A549 (cell line): ENCODE results near the gene PLD6. TPM values are rescaled to one million over a fixed set of nuclear protein-coding genes. Genes with fewer than 3 reads are reported as not detected.

ENCODE experiments used
- ATAC-seq, 2 experiments: fragments of 200-7000 bp in 1 of 2; fragments of >200 bp in 1 of 2; cut with Nextera tagmentation in 1 of 2; cut with Tn5 transposase in 1 of 2; 3 replicates each; pipeline versions ENCODE4 v1.8.0 to v1.9.1; 2018 to 2020; ENCODE audit warnings: mild to moderate bottlenecking in 1 of 2, moderate library complexity in 1 of 2
- CTCF ChIA-PET: fragments of 300-600 bp; sonication (Branson Sonifier 250); formaldehyde crosslinking; extraction: SDS; loops from one replicate; lab custom pipeline; 2021; ENCODE audit warnings: antibody characterized with exemption, inconsistent platforms; lab: Yijun Ruan, JAX
- POLR2A ChIA-PET: fragments of 350-600 bp; formaldehyde crosslinking; extraction: SDS; loops from one replicate; lab custom pipeline; 2021; ENCODE audit warnings: antibody characterized with exemption, inconsistent platforms; lab: Yijun Ruan, JAX
- DNase-seq, 2 experiments: peaks; one replicate each; pipeline versions ENCODE4 v3.0.0 to v3.0.0-alpha.2; 2011 to 2016; ENCODE audit warnings: low read depth in 1 of 2, low spot score in 1 of 2
- FAIRE-seq: peaks from 2 replicates; lab custom pipeline; 2011; peaks lifted over from hg19 to GRCh38; lab: Jason Lieb, UNC
- H3K27ac ChIP-seq, 2 experiments: fragments of >200 bp; sonication (Bioruptor Twin); formaldehyde crosslinking; 3 replicates each; pipeline ENCODE4 v1.5.1; 2016 to 2017
- H3K4me1 ChIP-seq: fragments of >200 bp; sonication (Bioruptor Twin); formaldehyde crosslinking; 3 replicates; pipeline ENCODE4 v1.6.1; 2016
- H3K4me2 ChIP-seq: fragments of >200 bp; sonication (Bioruptor Twin); formaldehyde crosslinking; 3 replicates; pipeline ENCODE4 v1.6.1; 2016
- H3K4me3 ChIP-seq: fragments of >200 bp; sonication (Bioruptor Twin); formaldehyde crosslinking; 3 replicates; pipeline ENCODE4 v1.5.1; 2016
- H3K9me3 ChIP-seq: fragments of >200 bp; sonication (Bioruptor Twin); formaldehyde crosslinking; 3 replicates; pipeline ENCODE4 v1.6.1; 2016
- CBX8 ChIP-seq: fragments of 200-600 bp; sonication (generic); IDR thresholded peaks from 2 replicates; pipeline ENCODE4 v1.6.1; 2016
- EHF ChIP-seq: fragments of 250-450 bp; sonication (Bioruptor Pico); IDR thresholded peaks from 2 replicates; pipeline ENCODE4 v1.5.0; 2020; ENCODE audit warnings: mild to moderate bottlenecking
- HDAC2 ChIP-seq: fragments of 200-600 bp; sonication (generic); IDR thresholded peaks from 2 replicates; pipeline ENCODE4 v1.6.1; 2016
- HOXB5 ChIP-seq: fragments of 250-450 bp; sonication (Bioruptor Pico); IDR thresholded peaks from 2 replicates; pipeline ENCODE4 v1.5.0; 2020; ENCODE audit warnings: mild to moderate bottlenecking, moderate library complexity
- JUN ChIP-seq, 2 experiments: fragments of >200 bp; sonication (Bioruptor Twin); formaldehyde crosslinking; IDR thresholded peaks; 2 replicates in 1 of 2; 3 replicates in 1 of 2; pipeline ENCODE4 v1.6.1; 2016 to 2017
- JUNB ChIP-seq: fragments of >200 bp; sonication (Bioruptor Twin); formaldehyde crosslinking; IDR thresholded peaks from 2 replicates; pipeline ENCODE4 v1.6.1; 2016
- KDM1A ChIP-seq: fragments of 200-600 bp; sonication (generic); IDR thresholded peaks from 2 replicates; pipeline ENCODE4 v1.6.1; 2016; ENCODE audit warnings: low read depth, mild to moderate bottlenecking
- KDM5A ChIP-seq: fragments of 200-600 bp; sonication (generic); IDR thresholded peaks from 2 replicates; pipeline ENCODE4 v1.6.1; 2016; ENCODE audit warnings: antibody characterized with exemption, mild to moderate bottlenecking
- NR3C1 ChIP-seq: fragments of >200 bp; sonication (Bioruptor Twin); formaldehyde crosslinking; IDR thresholded peaks from 3 replicates; pipeline ENCODE4 v1.6.1; 2017
- POLR2A ChIP-seq: IDR thresholded peaks from 2 replicates; pipeline ENCODE4 v1.6.1; 2012; ENCODE audit warnings: mild to moderate bottlenecking, low read length
- RAD21 ChIP-seq, 2 experiments: fragments of >200 bp in 1 of 2; sonication (Bioruptor Twin) in 1 of 2; formaldehyde crosslinking in 1 of 2; IDR thresholded peaks in 1 of 2; conservative IDR thresholded peaks in 1 of 2; 2 replicates in 1 of 2; 3 replicates in 1 of 2; pipeline ENCODE4 v1.6.1; 2012 to 2018; ENCODE audit warnings: inconsistent platforms in 1 of 2
- RARB ChIP-seq: fragments of 250-450 bp; sonication (Bioruptor Pico); IDR thresholded peaks from 2 replicates; pipeline ENCODE4 v1.8.0; 2021; ENCODE audit warnings: mild to moderate bottlenecking, moderate library complexity
- RFX5 ChIP-seq: fragments of 450-650 bp; IDR thresholded peaks from 2 replicates; pipeline ENCODE4 v1.7.1; 2014; ENCODE audit warnings: antibody characterized with exemption, mild to moderate bottlenecking, moderate library complexity
- SREBF2 ChIP-seq: fragments of 450-650 bp; IDR thresholded peaks from 2 replicates; pipeline ENCODE4 v1.6.1; 2014; ENCODE audit warnings: mild to moderate bottlenecking, moderate library complexity
- WGBS: methylation state at CpG from one replicate; pipeline ENCODE4 v1.1.6; 2017; ENCODE audit errors: missing lambda C conversion rate; 5-methylcytosine and 5-hydroxymethylcytosine counted together
- polyA plus RNA-seq, 4 experiments: library from polyadenylated mRNA; depleted of rRNA in 3 of 4; stranded (reverse); fragments of >200 nt; fragmentation: RNase III in 1 of 4; extraction: RNeasy Plus Mini Kit Qiagen cat#74134 plus additional on column Dnase treatment in 1 of 4; gene quantifications; 2 replicates in 3 of 4; 3 replicates in 1 of 4; pipeline ENCODE4 v1.2.3, GENCODE V29; 2011 to 2017
- TF ChIP-seq, protein P1 (sequence below): IDR thresholded peaks from 2 replicates; pipeline ENCODE4 v1.6.1; 2012

The PLD6 gene
- polyA plus RNA-seq, 2 of the 4 experiments (the other 2 are of a cell fraction) = 5.6 to 5.7 TPM

DNA sequence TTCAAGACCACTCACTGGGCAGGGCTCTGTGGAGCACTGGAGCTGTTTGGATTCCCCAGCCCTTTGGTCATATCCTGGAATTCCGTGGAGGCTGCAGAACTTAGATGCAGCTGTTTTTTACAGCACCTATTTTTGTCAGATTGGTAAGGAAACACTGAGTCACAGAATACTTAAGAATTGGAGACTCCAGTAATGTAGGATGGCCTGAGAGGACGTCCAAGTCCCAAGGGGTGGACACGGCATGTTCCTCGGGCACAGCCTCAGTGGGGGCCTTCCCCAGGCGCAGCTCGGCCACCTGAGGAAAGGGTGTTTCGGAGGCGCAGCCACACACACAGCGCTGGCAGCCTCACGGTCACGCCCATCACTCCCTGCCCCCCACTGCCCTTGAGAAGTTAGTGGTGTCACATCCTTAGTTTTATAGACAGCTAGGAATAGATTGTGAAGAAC is 14.8 kb downstream of the PLD6 start:
- ChIA-PET POLR2A (interaction anchor here (1.0 kb wide), 1 partner anchor 14 kb away, joined by 3 read pairs; the partner anchor contains the start of gene PLD6), CTCF (interaction anchor here (0.6 to 2.6 kb wide), 8 partner anchors 9 to 450 kb away, joined by 3 to 15 read pairs (median 4); no protein-coding TSS in a partner anchor)
- FAIRE-seq (no peak), DNase-seq (no peak), ATAC-seq (peak; percentile 6 to 26; a peak in 3 of 6 replicates)
- WGBS = 74% methylated on average over 11 of the region's 11 CpGs
- Histone ChIP-seq H3K4me3 (no peak overlapping the region), H3K9me3 (no peaks in the 10 kb centered on the region), H3K4me2 (0 out of 3 replicates have a peak overlapping the region, but pooled peaks have one; percentile 5), H3K27ac (0 out of 6 replicates have a peak overlapping the region, but pooled peaks of 1 of the 2 experiments have one; percentile 14), H3K4me1 (peaks cover 29% of the 10 kb centered on the region)
- no peak for TF ChIP-seq JUNB
- TF ChIP-seq POLR2A = 0 out of 2 replicates have a peak, but pooled peaks have one; percentile 5

DNA sequence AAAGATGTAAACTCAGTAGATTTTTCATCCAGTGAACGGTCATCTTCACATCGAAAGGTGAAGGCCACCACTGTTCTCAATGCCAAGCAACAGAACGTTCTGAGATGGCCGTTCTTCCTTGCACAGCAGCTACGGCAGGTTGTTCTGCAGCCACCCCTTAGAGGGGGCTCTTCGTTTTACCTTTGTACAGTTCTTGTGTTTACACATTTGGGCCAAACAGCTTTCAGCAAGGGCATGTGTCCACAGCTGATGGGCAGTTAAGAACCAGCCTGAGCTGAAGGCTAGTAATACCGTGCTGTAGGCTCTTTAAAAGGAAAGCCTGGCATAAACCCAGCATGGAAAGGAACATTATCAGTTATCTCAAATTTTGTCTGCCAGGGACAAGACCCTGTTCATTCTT is 15.9 kb downstream of the PLD6 start:
- DNase-seq = no peak
- TF ChIP-seq NR3C1 (no peak), JUN (IDR thresholded peaks at IDR 0.05) (0 out of 5 replicates have a peak, but pooled peaks of 1 of the 2 experiments have one; percentile 24)
- POLR2A ChIA-PET = no interaction called here
- FAIRE-seq = no peak
- Histone ChIP-seq H3K9me3 (no peaks in the 10 kb centered on the region), H3K4me3 (no peak overlapping the region), H3K27ac (peak overlapping the region in 1 of 2 experiments; percentile 43; a peak in 3 of 6 replicates), H3K4me2 (no peak overlapping the region), H3K4me1 (peaks cover 33% of the 10 kb centered on the region)
- CTCF ChIA-PET = interaction anchor here (1.4 to 1.7 kb wide), 4 partner anchors 10 to 199 kb away, joined by 3 to 9 read pairs (median 4); no protein-coding TSS in a partner anchor
- 85% methylated on average over 7 of the region's 7 CpGs for WGBS
- ATAC-seq = peak in 1 of 2 experiments; percentile 15; a peak in 2 of 6 replicates

DNA sequence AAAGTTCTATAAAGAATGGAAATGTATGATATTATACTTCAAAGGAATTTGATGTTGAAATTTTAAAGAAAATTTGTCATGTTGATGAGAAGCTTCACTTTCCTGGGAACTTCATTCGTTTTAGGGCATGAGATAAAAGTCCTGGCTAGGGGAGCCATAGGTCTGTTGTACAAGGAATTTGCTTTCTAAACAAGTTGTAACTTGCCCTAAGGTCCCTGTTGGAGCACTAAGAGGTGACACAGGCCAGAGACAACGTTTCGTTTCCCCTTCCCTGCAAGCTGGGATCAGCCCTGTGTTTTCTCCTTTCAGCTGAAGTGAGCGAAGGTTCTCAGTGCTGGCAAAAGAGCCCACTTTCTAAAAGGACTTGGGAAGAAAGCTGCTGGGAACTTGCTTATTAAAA is 16.6 kb downstream of the PLD6 start:
- H3K9me3 ChIP-seq = no peaks in the 10 kb centered on the region
- POLR2A ChIA-PET = no interaction called here
- no peak for DNase-seq
- TF ChIP-seq RFX5 (no peak), KDM1A (no peak), KDM5A (no peak)
- TF ChIP-seq, protein P1, sequence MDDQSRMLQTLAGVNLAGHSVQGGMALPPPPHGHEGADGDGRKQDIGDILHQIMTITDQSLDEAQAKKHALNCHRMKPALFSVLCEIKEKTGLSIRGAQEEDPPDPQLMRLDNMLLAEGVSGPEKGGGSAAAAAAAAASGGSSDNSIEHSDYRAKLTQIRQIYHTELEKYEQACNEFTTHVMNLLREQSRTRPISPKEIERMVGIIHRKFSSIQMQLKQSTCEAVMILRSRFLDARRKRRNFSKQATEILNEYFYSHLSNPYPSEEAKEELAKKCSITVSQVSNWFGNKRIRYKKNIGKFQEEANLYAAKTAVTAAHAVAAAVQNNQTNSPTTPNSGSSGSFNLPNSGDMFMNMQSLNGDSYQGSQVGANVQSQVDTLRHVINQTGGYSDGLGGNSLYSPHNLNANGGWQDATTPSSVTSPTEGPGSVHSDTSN = no peak
- TF ChIP-seq, all 56 proteins: peak for 0
- Histone ChIP-seq H3K4me3 (no peak overlapping the region), H3K4me1 (peaks cover 33% of the 10 kb centered on the region), H3K4me2 (no peak overlapping the region), H3K27ac (peak overlapping the region in 1 of 2 experiments; percentile 43; a peak in 3 of 6 replicates)
- WGBS = 44% methylated on average over 4 of the region's 4 CpGs
- no peak for ATAC-seq
- CTCF ChIA-PET = interaction anchor here (0.6 to 1.7 kb wide), 5 partner anchors 10 to 199 kb away, joined by 3 to 9 read pairs (median 4); no protein-coding TSS in a partner anchor
- no peak for FAIRE-seq

DNA sequence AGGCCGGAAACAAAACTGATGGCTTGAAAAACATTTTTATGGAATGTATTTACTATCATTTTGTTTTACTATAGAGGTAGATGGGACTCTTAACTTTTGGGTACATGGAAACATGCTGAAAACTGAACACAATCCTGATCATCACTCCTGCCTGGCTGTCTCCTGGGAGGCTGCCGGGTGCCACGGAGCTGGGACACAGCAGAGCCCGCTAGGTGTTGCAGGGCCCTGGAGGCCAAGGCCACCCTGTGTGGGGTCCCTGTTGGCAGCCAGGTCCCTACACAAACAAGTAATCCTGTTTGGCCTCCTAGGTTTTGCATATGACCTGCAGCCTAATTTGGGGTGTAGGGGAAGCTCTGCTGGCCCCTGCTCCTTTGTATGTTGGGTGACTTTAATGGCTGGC is 17.5 kb downstream of the PLD6 start:
- ATAC-seq (no peak), FAIRE-seq (no peak), DNase-seq (no peak)
- 96% methylated on average over 4 of the region's 4 CpGs for WGBS
- no peak overlapping the region for H3K27ac ChIP-seq
- CTCF ChIA-PET = interaction anchor here (0.6 to 1.2 kb wide), 4 partner anchors 21 to 186 kb away, joined by 3 to 4 read pairs (median 4); no protein-coding TSS in a partner anchor
- peaks cover 33% of the 10 kb centered on the region for H3K4me1 ChIP-seq
- POLR2A ChIA-PET = interaction anchor here (0.7 kb wide), 1 partner anchor 23 kb away, joined by 8 read pairs; no protein-coding TSS in a partner anchor
- H3K4me3 ChIP-seq = no peak overlapping the region
- TF ChIP-seq RAD21 (conservative IDR thresholded peaks at IDR 0.05 in 1 of 2, IDR thresholded peaks at IDR 0.05 in 1 of 2) = no peak
- no peak for TF ChIP-seq KDM1A
- TF ChIP-seq EHF (CRISPR knock-in tag) = no peak
- no peak for TF ChIP-seq HDAC2
- no peak for TF ChIP-seq SREBF2
- no peak for TF ChIP-seq RARB
- TF ChIP-seq CBX8 = no peak
- TF ChIP-seq HOXB5 (CRISPR knock-in tag) = no peak
- TF ChIP-seq, all 56 proteins: peak for 0
- Histone ChIP-seq H3K4me2 (no peak overlapping the region), H3K9me3 (no peaks in the 10 kb centered on the region)
